ENCODE results near the gene RAC2. TPM values are rescaled to one million over a fixed set of nuclear protein-coding genes. Genes with fewer than 3 reads are reported as not detected.

RAC2 gene
- total RNA-seq (10 to 100 TPM in 1 of 2 donors, 1 to 10 TPM in 1; 1.2 to 10.7 TPM), polyA plus RNA-seq (ENCODE audit: insufficient read depth, low read depth, low replicate concordance) (15.5 TPM)
- long read RNA-seq, donor 1, partial matches to known transcripts: 0 of 4 reads
- long read RNA-seq, donor 1, other reads (novel, unspliced or antisense): 0 of 4 reads
- long read RNA-seq, donor 2, partial matches to known transcripts: 0 of 3 reads
- long read RNA-seq, donor 2, other reads (novel, unspliced or antisense): 0 of 3 reads

- peak; percentile 50 for DNase-seq
- TF ChIP-seq CTCF (IDR thresholded peaks at IDR 0.05) (no peak), POLR2A (IDR thresholded peaks at IDR 0.05) (no peak)
- H3K27me3 ChIP-seq: no peaks in the 10 kb centered on the region
Measured at GRCh38 chr22:37244114-37244921, at the start of gene RAC2. Gene RAC2, minus strand, starts transcription at chr22:37244269. Its CDS starts 121 bp downstream, at chr22:37244148.

GRCh38 chr22:37293172-37293571 is 49.1 kb upstream of the RAC2 start:
- WGBS, 2 donors: 94 to 95% methylated on average over 3 of the region's 3 CpGs
- Histone ChIP-seq H3K27me3 (no peaks in the 10 kb centered on the region), H3K9me3 (no peaks in the 10 kb centered on the region), H3K27ac (no peak overlapping the region), H3K4me1 (no peaks in the 10 kb centered on the region), H3K4me3 (no peak overlapping the region), H3K36me3 (ENCODE audit: low read depth, missing control alignments) (no peaks in the 10 kb centered on the region)
- no peak for DNase-seq
- no peak for TF ChIP-seq POLR2A (IDR thresholded peaks at IDR 0.05)
- no peak for TF ChIP-seq CTCF (IDR thresholded peaks at IDR 0.05)
- intact Hi-C loops (cut with DNase I; ENCODE audit: low total_unique reads): no loop called here

More at GRCh38 chr22:37244114-37244921, at the start of gene RAC2:
- no peak within 1 kb of the TSS for H3K27ac ChIP-seq
- H3K36me3 ChIP-seq (ENCODE audit: low read depth, missing control alignments): no peaks in the 10 kb centered on the region
- H3K9me3 ChIP-seq: no peaks in the 10 kb centered on the region
- WGBS, 2 donors: 27 to 40% methylated on average over 8 to 23 of the region's 23 CpGs
- intact Hi-C loops (cut with DNase I; ENCODE audit: low total_unique reads): no loop called here
- no peak within 1 kb of the TSS for H3K4me3 ChIP-seq
- H3K4me1 ChIP-seq: no peaks in the 10 kb centered on the region

GRCh38 chr22:37292641-37293040 is 48.6 kb upstream of the RAC2 start:
- intact Hi-C loops (cut with DNase I; ENCODE audit: low total_unique reads): no loop called here
- Histone ChIP-seq H3K36me3 (ENCODE audit: low read depth, missing control alignments) (no peaks in the 10 kb centered on the region), H3K4me3 (no peak overlapping the region), H3K27ac (no peak overlapping the region), H3K27me3 (no peaks in the 10 kb centered on the region), H3K9me3 (no peaks in the 10 kb centered on the region), H3K4me1 (no peaks in the 10 kb centered on the region)
- TF ChIP-seq CTCF (IDR thresholded peaks at IDR 0.05) (no peak), POLR2A (IDR thresholded peaks at IDR 0.05) (no peak)
- 82 to 86% methylated on average over 13 of the region's 13 CpGs for WGBS, 2 donors
- DNase-seq: no peak

DNA sequence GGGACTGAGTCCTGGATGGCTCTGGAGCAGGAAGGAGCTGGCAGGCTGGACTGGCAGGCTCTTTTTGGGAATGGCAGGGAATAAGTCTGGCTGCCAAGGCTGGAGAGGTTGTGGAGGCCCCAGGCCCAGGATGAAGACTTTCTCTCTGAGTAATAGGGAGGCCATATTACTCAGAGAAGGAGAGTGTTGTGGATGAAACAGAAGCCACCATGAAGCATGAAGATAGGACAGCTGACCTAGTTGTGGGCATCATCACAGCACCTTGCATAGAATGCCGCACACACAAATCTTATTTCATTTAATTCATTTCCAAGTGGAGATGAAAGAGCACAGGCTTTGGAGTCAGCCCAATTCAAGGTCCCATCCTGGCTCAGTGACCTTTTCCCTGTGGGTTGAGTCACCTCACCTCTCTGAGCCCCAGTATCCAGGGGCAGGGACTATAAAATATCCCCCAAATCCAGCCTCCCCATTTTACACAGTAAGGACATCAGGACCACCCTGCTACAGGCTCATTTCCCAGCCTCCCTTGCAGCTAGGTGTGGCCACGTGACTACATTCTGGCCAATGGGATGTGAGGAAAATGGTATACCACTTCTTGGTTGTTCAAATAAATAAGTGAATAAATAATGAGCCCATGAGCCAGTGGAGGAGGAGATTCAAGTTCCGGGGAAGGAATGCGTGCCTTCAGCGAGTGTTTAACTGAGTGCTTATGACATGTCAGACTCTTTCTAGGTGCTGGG is 47.7 kb upstream of the RAC2 start:
- Histone ChIP-seq H3K27ac (no peak overlapping the region), H3K36me3 (ENCODE audit: low read depth, missing control alignments) (no peaks in the 10 kb centered on the region), H3K27me3 (no peaks in the 10 kb centered on the region), H3K4me1 (no peaks in the 10 kb centered on the region), H3K4me3 (no peak overlapping the region), H3K9me3 (no peaks in the 10 kb centered on the region)
- DNase-seq: no peak
- intact Hi-C loops (cut with DNase I; ENCODE audit: low total_unique reads): no loop called here
- 97% methylated on average over 5 of the region's 5 CpGs for WGBS, 2 donors
- TF ChIP-seq POLR2A (IDR thresholded peaks at IDR 0.05) (no peak), CTCF (IDR thresholded peaks at IDR 0.05) (no peak)
